DMS79 (cell line): ENCODE data around the gene NKIRAS2.

Source experiments
- DNase-seq: peaks from one replicate; lab custom pipeline; 2025; lab: John Stamatoyannopoulos, UW

NKIRAS2 gene

DNA sequence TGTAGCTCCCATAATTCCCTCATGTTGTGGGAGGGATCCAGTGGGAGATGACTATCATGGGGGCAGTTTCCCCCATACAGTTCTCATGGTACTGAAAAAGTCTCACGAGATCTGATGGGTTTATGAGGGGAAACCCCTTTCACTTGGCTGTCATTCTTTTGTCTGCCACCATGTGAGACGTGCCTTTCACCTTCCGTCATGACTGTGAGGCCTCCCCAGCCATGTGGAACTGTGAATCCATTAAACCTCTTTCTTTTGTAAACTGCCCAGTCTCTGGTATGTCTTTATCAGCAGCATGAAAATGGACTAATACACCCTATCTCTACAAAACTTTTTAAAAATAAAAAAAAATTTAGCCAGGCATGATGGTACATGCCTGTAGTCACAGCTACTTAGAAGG is 36.7 kb downstream of the NKIRAS2 start:
- DNase-seq = no peak

DNA sequence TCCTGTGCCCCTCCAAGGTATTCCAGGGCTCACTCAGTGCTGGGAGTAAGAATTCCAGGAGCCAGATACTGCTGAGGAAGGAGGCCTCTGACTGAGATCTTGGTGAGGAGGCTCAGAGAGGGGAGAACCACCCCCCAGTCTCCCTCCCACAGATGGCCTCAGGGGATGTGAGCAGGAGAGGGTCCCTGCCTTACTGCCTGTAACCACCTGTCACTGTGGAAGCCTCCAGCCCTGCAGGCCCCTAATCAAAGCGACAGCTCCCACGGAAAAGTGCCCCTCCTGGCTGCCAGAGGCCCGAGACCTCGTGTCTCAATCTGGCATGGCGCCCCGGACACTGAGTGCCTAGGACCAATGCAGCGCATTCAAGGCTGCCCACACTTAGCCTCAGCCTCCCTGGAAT is 38.2 kb downstream of the NKIRAS2 start:
- DNase-seq = no peak

DNA sequence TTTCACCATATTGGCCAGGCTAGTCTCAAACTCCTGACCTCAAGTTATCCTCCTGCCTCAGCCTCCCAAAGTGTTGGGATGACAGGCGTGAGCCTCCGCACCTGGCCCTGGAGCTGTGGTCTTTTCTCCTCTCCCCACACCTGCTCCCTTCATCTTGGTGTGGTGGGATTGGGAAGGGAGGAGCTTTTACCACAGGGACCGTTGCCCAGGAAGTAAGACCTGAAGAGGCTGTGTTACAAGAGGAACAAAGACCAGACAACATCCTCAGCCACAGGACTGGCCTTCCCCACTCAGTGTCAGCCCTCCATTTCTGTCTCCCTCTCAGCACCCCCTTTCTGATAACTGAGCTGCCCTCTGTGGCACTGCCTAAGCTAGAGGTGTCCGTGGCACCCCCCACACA is 39.9 kb downstream of the NKIRAS2 start:
- no peak for DNase-seq

DNA sequence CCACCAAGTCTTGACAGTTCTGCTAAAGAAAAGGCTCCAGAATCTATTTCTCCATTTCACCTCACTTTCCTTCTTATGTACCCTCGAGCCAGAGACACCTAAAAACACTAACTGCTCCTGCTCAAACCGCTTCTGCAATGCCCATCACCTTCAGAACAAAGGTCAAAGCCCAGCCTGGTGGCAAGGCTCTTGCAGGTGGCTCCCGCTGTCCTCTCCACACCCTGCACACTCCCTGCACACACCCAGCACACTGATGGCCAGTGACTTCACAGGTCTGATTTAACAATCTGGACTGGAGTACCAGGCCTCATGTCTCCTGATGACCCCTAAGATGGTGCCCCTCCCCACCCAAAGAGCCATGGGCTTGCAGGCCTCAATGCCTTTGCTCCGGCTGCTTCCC is 40.3 kb downstream of the NKIRAS2 start:
- no peak for DNase-seq

DNA sequence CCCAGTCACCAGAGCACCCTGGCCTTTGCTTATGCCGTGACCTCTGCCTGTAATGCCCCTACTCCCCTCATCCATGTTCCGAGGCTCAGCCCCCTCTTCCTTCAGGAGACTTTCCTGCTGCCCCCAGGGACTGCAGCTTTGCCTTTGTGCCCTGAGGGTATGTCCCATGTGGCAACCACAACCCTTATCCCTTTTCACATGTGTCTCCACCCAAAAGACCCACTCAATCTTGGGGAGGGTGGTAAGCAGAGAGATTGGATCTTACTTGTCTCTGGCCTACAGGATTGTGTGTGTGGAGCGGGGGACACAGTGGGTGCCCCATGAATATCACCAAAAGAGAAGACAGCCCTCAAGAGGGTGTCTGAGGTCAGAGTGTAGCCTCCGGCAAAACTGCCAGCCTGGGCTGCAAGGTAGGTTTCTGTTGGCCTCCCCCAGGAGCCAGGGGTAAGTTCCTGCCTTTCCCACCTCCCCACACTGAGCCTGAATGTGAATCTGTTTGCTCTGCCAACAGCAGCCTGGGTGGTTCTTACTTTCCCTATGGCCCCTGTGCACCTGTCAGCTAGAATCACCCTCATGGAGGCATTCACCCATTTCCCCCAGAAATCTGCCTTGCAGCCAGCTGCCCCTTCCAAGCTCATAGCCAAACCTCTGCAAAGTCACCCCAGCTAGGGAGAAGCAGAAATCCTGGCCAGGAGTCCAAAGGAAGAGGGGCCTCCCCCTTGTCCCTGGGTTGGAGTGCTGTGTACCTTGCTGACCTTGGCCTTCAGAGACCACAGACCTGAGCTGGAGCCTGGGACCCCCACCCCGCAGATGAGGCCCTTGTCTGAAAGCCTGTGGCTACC is 42.0 kb downstream of the NKIRAS2 start:
- no peak for DNase-seq

DNA sequence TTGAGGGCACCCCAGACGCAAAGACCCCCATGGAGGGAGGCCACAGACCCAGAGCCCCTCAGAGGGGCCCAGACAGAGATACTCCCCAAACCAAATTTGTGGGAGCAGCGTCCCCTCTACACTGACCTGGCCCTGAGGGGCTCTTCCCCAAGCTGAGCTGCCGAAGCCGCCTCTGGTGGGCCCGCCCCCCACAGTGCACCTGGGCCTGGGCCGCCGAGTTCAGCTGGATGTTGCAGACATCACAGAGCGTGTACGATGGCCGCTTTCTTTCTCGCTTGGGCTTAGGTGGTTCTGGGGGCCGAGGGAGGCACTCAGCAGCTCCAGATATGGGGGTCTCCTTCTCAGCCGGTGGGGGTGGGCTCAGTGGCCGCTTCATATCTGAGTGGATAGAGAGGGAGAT is 42.8 kb downstream of the NKIRAS2 start:
- DNase-seq = no peak

DNA sequence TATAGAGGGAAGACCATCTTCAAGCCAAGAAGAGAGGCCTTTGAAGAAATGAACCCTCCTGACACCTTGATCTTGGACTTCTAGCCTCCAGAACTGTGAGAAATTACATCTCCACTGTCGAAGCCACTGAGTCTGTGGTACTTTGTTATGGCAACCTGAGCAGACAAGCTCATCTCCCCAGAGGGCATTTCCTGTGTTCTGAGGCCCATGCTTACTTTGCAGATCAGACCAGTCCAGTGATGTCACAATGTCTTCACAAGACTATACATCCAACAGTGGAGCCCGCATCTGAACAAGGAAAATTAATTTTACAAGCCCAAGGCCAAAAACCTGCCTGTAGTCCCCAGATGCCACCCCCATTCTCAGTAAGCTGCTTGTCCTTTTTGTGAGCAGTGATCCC is 45.3 kb downstream of the NKIRAS2 start:
- no peak for DNase-seq

DNA sequence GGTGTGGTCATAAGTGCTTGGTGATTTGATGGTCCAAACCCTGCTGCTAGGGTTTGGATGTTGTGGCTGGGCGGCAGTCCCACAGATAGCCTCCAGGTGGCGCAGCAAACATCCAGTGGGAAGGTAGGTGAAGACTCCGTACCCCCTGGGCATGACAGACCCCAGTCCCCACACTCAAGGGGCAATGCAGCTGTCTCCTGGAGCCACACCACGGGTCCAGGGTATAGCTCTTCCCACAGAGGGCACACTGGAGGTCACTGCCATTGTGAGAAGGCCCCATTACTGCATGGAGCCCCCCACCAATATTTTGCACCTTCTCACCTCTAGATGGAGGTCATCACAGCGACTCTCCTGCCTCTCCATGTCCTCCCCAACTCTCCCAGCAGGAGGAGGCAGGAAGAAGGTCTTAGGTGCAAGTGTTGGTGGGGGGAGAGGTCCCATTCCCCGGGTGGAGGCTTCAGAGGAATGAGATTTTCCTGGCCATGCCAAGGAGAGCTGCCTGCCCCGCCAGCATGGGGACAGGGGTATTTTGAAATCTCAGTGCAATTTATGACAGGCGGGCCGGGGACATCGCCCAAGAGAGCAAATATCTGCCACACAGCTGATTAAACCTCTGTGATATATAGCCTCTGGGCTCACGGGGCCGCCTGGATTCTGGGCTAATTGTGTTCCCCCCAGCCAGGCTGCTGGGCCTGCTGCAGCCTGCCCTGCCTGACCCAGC is 47.6 kb downstream of the NKIRAS2 start:
- DNase-seq = no peak

DNA sequence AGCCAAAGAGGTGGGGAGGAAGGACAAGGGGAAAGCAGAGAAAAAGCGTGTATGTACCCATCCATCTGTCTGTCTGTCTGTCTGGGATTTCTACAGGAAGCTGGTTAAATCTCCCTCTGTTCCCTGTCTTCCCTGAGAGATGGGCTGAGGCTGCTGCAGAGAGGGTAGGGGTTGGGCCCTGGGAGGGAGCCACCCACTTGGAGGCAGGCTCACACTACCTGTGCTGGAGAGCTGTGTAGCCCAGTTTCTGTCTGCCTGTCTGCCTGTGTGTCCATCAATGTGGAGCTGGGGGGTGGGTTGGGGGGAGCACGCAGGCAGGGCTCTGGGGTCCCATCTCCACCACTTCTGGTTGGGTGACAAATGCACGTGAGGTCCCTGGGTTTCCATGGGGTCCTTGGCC is 49.1 kb downstream of the NKIRAS2 start:
- DNase-seq = no peak

DNA sequence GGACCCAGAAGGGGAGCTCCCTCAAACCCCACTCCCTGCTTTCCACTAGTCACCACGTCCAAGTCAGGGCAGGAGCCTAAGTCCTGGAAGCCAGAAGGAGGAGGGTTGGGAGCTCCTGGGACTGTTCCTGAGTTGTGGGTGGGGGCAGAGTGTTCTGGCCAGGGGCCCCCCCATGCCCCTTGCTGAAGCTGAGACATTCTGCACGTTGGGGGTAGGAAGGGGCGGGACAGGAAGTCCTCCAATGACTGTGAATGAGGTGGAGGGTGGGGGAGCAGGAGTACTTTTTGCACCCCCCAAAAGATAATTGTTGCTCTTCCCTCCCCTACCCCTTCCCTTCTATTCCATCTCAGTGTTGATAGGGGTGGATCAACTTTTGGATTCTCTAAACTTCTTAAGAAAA is 51.9 kb downstream of the NKIRAS2 start:
- no peak for DNase-seq

DNA sequence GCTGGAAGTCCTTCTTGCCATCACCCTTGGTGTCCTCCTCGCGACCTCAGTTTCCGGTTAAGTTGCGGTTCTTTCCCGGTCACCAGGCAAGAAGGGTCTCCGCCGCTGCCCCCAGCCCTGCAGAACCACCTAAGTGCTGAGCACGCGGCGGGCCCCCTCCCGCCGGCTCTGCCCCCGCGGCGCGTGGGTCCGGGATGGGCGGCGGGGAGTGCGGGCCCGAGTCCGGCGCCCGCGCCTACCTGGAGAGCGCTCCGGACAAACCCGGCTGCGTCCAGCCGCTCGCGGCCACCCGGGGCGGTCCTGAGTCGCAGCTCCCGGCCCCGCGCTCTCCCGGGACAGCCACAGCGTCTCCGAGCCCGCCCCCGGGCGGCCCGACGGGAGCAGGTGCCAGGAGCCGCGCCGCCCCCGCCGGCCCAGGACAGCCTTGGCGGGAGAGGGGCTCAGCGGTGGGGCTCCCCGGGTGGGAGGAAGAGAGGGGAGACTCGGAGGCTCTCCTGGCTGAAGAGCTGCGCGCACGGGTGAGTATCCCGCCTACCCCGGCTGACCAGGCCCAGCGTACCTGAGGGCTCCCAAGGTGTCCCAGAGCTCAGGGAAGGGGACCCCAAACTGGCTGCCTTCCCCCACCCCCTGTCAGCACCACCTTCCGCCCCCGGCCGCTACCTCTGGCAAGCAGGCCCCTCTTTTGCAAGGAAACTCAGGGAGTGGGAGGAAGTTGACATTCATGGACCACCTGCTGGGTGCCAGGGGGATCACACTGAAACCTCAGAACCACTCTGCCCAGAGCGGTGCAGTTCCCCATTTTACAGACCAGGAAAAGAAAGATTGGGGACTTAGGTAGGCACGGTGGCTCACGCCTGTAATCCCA is 52.7 kb downstream of the NKIRAS2 start:
- no peak for DNase-seq
